ENCODE measurements around the gene CD59.
"Not testable (repeated sequence)": the region's sequence is repeated elsewhere in the genome, so short reads cannot be mapped to it uniquely, and the experiment has no call there.

The CD59 gene

DNA sequence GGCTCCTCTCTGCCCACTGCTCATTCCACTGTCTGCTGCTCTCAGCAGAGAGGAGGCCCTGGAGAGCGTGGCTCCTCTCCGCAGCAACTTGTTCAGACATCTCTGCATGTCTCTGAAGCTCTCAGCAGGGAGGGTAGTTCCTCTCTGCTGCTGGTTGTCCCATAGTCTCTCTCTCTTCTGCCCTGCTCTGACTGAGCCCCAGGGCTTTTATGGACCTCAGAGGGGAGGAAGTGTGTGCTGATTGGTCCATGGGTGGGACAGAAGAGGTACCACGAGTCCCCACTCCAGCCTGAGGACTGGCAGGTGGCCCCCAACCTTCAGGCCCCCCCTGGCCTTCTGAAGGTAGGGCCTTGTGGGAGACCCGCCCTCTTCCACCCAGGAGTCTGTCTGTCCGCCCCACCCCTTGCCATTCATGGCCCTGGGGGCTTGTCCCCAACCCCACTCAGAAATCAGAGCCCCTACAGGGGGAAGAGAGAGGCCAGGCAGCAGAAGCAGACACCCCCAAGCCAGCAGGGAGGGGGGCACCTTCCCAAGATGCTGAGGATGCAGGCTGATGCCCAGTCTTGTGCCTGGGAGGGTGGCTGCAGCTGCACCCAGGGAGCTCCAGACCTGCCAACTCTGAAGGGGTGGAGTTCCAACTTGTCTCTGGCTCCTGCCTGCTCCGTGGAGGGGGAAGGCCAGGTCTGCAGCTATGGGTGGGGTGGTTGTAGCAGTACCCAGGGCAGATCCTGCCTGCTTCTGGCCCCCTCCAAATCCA, 70.7 kb downstream of the CD59 start:
- DNase-seq: no peak

DNA sequence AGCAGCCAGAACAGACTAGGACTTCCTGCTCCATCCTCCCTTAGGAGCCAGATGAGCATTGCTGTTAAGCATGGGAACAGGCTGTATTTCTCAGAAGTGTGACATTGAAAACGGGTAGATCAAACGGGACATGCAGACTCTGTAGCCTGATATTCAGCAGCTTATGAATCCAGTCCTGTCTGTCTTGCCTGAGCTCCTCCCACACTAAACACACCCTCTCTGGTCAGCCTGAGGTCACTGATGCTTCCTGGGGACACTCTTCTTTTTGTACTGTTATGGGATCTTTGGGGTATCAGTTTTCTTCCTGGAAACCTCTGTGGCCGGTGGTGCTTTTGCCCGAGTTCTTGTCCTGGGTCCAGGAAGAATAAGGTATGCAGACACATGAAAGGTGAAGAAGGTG, 71.4 kb downstream of the CD59 start:
- no peak for DNase-seq

DNA sequence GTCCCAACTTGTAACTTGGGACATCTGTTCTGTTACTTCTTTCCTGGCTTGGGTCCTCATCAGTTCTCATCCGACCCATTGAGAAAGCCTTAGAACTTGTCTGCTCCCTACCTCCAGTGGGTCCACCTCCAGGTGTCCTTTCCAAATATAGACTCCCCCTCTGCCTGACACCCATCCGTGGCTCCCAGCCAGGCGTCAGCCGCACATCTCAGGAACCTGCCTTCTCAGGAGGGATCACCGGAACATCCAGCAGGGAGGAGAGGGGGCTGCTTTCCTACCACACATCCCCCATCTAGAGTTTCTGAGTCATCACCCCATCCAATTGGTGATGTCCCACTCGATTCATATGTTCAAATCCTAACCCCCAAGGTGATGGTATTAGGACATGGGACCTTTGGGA, 72.1 kb downstream of the CD59 start:
- DNase-seq: no peak

DNA sequence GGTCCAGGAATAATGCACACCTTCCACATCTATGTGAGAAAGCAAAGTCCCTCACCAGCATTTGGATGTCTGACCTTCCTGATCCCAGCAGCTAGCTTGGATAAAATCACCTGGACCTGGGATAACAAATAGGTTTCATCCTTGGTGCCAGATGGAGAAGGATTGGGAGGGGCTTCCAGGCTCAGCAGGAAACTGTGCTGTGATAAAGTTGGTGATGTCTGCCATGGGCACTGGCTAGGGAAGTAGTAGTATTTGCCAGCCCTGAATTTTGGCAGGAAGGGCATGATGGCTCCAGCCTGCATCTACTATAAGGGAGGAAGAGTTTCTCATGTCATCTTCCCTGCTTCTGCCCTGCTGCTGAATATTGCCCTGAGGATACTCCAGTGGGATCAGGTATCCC, 73.1 kb downstream of the CD59 start:
- DNase-seq: no peak

DNA sequence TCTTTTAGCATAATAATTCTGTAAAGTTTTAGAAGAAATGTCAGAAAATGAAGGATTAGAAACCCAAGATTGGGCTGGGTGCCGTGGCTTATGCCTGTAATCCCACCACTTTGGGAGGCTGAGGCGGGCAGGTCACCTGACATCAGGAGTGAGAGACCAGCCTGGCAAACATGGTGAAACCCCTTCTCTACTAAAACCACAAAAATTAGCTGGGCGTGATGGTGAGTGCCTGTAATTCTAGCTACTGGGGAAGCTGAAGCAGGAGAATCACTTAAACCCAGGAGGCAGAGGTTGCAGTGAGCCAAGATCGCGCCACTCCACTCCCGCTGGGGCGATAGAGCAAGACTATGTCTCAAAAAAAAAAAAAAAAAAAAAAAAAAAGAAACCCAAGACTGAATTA, 74.7 kb downstream of the CD59 start:
- DNase-seq: not testable (repeated sequence)

DNA sequence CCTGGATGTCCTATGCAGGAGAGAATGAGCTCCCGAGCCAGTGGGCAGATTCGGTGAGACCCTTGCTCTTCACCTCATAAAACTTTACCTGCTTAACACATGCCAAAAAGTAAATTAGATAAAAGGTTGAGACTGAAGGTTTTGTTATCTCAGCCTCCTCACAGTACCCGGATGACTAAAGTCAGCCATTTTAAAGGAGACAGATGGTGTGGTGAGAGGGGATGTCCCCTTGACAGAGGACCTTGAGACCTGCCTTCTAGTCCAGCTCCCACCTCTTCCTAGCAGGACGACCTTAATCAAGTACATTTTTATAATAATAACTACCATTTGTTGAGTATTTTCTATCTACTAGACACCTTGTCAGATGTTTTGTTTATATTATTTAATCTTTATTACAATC, 75.3 kb downstream of the CD59 start:
- DNase-seq: no peak

DNA sequence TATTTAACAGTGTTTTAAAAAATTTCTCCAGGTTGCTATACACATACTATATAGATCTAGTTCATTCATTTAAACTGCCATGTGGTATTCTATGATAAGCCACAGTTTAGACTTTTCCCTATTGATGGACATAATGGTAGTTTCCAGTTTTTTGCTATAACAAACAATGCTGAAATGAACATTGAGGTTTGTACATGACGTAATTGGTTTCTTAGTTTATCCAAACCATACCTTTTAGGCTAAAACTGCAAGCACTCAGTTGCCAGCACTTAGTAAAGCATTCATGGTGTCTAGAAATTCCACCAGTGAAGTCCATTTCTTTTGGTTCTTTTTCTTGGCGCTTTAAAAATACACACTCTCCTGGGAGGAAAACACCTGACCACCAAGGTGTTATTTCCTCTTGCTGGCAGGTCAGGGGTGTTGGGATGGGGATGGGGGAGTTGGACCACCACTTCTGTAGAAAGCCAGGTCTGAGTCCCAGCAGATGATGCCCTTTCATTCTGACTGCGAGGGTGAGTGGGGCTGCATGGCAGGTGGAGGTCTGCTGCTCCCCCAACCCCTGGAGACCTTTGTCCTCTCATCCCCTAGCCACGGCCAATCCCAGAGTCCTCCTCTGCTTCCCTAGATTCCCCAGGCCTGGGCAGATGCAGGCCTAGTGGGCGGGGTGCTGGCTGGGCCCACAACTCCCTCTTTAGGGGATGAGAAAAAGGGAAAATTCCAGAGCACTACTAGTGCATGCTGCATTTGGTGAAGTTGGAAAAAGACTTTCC, 76.7 kb downstream of the CD59 start:
- no peak for DNase-seq

DNA sequence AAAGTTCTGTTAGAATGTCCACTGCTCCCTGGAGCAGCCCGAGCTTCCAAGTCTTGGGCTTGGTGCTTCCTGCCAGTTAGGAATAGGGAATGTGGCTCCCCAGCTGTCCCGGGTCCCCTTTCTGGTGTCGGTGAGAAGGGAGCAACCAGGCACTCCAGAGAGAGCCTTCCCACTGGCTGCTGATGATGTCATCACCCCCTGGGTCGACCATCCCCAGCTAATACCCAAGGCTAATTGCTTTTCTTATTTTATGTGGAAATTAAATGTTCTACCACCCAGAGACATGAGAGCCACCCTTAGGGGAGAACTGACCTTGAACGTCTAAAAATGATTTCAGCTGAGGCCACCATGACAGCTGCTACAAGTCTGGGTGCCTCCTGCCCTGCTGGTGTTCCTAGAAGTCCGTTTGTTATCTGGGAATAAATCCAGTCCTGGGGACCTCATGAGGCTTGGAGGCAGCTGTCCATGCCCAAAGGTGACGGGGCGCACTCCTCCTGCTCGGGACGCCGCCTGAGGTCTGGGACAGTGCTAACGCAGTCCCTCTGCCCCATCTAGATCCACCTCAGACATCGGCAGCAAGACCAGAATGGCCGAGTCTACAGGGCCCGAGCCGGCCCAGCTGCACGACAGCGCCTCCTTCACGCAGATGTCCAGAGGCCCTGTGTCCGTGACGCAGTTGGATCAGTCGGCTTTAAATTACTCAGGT, 77.9 kb downstream of the CD59 start:
- no peak for DNase-seq

DNA sequence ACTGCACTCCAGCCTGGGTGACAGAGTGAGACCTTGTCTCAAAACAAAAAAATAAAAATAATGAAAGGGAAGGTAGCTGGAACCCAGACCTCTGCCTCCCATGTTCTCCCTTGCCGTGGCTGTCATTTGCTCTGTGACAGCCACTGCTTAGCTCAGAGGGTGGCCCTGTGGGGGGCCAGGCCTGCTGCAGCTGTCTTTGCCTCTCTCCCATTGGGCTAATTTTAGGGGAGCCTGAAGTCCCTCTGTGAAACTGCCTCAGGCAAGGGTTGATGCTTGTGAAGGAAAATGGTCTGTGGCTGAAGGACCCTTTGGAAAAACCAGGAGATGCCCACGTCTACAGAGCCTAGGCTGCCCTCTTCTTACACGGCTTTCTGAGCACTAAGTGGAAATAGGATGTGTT, 78.5 kb downstream of the CD59 start:
- DNase-seq: no peak

DNA sequence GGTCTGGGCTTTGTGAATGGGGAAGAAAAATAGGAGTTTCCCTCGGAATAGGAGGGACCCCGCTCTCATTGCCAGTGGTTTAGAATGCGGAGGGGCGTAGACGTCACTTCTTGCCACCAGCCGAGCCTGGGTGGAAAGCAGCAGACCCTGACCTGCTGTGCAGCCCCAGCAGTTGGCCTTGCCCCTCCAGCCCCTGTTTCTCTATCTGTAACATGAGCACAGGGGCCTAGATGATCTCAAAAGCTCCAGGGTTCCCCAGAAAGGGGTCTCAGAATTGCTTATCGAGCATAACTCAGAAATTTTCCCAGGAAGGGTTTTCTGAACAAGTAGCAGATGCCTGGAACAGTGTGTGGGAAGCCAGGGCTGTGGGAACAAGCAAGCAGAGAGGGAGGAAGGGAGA, 79.5 kb downstream of the CD59 start:
- no peak for DNase-seq

DNA sequence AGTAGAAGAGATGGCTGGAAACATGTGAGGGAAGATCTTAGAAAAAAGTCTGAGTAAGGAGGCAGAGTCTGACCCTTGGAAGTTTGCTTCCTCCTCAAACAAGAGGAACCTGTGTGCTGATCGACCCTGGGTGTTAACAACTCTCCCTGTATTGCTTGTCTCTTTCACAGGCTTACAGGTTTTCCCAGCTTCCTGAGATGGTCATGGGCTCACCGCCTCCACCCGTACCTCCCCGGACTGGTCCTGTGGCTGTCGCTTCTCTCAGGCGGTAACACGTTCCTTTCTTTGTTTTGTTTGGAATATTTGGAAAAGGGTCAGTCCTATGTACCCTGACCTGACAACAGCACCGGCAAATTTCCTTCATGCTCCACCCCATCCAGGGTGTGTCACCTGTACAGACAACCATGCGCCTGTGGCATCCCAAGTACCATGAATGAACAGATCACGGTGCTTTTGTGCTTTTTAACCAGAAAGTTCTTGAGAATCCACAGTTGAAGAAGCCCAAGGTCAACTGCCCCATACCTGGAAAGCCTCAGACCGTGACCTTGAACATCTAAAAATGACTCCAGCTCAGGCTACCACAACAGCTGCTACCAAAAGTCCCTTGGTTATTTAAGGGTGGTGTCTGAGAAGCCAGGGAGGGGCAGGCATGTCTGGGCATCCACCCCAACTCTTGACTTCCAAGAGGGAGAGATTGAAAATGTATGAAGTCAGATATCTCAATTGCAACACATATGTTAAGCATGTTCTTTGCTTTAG, 80.2 kb downstream of the CD59 start:
- DNase-seq: no peak

DNA sequence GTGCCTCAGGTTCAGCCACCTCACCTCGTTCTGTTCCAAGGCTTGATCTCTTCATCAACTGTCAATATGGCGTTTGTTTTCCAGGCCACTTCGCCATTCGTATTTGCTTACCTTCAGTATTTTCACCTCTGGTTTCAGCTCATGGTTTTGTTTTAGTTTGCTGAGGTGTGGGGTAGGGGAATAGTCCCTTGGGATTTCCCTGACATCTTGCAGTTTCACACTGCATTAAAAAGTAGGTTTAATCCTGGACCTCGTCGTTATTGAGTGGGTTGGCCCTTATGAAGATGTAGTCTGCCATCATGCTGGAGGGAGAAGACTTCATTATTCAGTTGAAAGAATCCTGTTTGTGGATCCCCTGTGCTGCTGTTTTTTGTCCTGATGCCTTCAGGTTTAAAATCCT, 81.6 kb downstream of the CD59 start:
- DNase-seq: no peak

Data from 8988T (cell line).